H1 (cell line): Measurements from ENCODE around the gene NFATC1. TPM values are rescaled to one million over a fixed set of nuclear protein-coding genes. Genes with fewer than 3 reads are reported as not detected.

Experiments used
- CTCF ChIA-PET: fragments of 300-600 bp; sonication (Branson Sonifier 250); formaldehyde crosslinking; loops from one replicate; lab custom pipeline; 2021; ENCODE audit not compliant: partially characterized antibody; lab: Charles Lee
- POLR2A ChIA-PET: fragments of 300-600 bp; sonication (Branson Sonifier 250); formaldehyde crosslinking; loops from one replicate; lab custom pipeline; 2021; ENCODE audit warnings: inconsistent platforms; ENCODE audit not compliant: partially characterized antibody; lab: Charles Lee
- DNase-seq, 2 experiments: peaks; one replicate each; pipeline versions ENCODE4 v3.0.0 to v3.0.0-alpha.2; 2010 to 2022; ENCODE audit warnings: low spot score in 2 of 2, low read depth in 1 of 2, mixed read lengths in 1 of 2
- FAIRE-seq: peaks from 2 replicates; lab custom pipeline; 2011; peaks lifted over from hg19 to GRCh38; lab: Jason Lieb, UNC
- H2AFZ ChIP-seq: 2 replicates; pipeline ENCODE4 v1.8.1; 2012; ENCODE audit warnings: low read length, inconsistent platforms
- H2AK5ac ChIP-seq: 2 replicates; pipeline ENCODE4 v1.6.1; 2013; ENCODE audit warnings: low read depth, low read length
- H2BK120ac ChIP-seq: replicated peaks from 2 replicates; pipeline ENCODE3; 2013; ENCODE audit warnings: low read depth, low read length, inconsistent platforms
- H2BK12ac ChIP-seq: 2 replicates; pipeline ENCODE4 v1.6.1; 2013; ENCODE audit warnings: low read depth, low read length
- H2BK15ac ChIP-seq: 2 replicates; pipeline ENCODE4 v1.6.1; 2013; ENCODE audit warnings: low read length
- H2BK20ac ChIP-seq: 2 replicates; pipeline ENCODE4 v1.6.1; 2013; ENCODE audit warnings: low read length
- H2BK5ac ChIP-seq: 2 replicates; pipeline ENCODE4 v1.6.1; 2013; ENCODE audit warnings: low read depth, low read length
- H3K14ac ChIP-seq: 2 replicates; pipeline ENCODE4 v1.6.1; 2013; ENCODE audit warnings: inconsistent platforms; ENCODE audit not compliant: insufficient read length
- H3K18ac ChIP-seq: 2 replicates; pipeline ENCODE4 v1.6.1; 2013; ENCODE audit warnings: low read length; ENCODE audit errors: extremely low read depth
- H3K23ac ChIP-seq: 2 replicates; pipeline ENCODE4 v1.6.1; 2013; ENCODE audit warnings: inconsistent platforms; ENCODE audit not compliant: insufficient read length
- H3K23me2 ChIP-seq: 2 replicates; pipeline ENCODE4 v1.6.1; 2013; ENCODE audit warnings: low read depth, low read length
- H3K27ac ChIP-seq: 2 replicates; pipeline ENCODE4 v1.6.1; 2011; ENCODE audit warnings: low read depth, low read length, inconsistent platforms
- H3K27me3 ChIP-seq, 4 experiments: replicated peaks in 1 of 4; 1 replicate in 1 of 4; 2 replicates in 3 of 4; pipeline versions ENCODE4 v1.6.1 to v1.8.1; 2011 to 2013; ENCODE audit warnings: low read length in 3 of 4, mild to moderate bottlenecking in 3 of 4, inconsistent platforms in 2 of 4, mixed read lengths in 2 of 4, moderate library complexity in 1 of 4; ENCODE audit not compliant: control insufficient read depth in 3 of 4, insufficient read depth in 3 of 4; ENCODE audit errors: extremely low read depth in 1 of 4
- H3K36me3 ChIP-seq, 4 experiments: 2 replicates each; pipeline versions ENCODE4 v1.6.1 to v1.8.1; 2011 to 2013; ENCODE audit warnings: mild to moderate bottlenecking in 4 of 4, low read length in 3 of 4, moderate library complexity in 2 of 4, control low read depth in 1 of 4, inconsistent platforms in 1 of 4; ENCODE audit not compliant: insufficient read depth in 4 of 4, control insufficient read depth in 2 of 4
- H3K4ac ChIP-seq: replicated peaks from 2 replicates; pipeline ENCODE3; 2013; ENCODE audit warnings: low read length, low read depth, mixed read lengths, inconsistent platforms; ENCODE audit not compliant: insufficient read length
- H3K4me1 ChIP-seq, 4 experiments: replicated peaks in 1 of 4; 1 replicate in 1 of 4; 2 replicates in 3 of 4; pipeline versions ENCODE4 v1.6.1 to v1.8.1; 2011 to 2013; ENCODE audit warnings: low read length in 3 of 4, inconsistent platforms in 2 of 4, mixed read lengths in 1 of 4; ENCODE audit not compliant: insufficient read depth in 4 of 4, control insufficient read depth in 3 of 4
- H3K4me2 ChIP-seq, 2 experiments: 2 replicates each; pipeline versions ENCODE4 v1.6.1 to v1.8.1; 2011 to 2013; ENCODE audit warnings: low read depth in 2 of 2, low read length in 2 of 2, control low read depth in 1 of 2, inconsistent platforms in 1 of 2, mild to moderate bottlenecking in 1 of 2; ENCODE audit not compliant: insufficient read depth in 1 of 2
- H3K4me3 ChIP-seq, 4 experiments: fragments of 200-600, 300-600 bp in 1 of 4; sonication (generic), shearing (Covaris generic), sonication (Bioruptor Twin) in 1 of 4; 2 replicates each; pipeline versions ENCODE4 v1.5.1 to v1.8.1; 2011 to 2016; ENCODE audit warnings: low read length in 4 of 4, low read depth in 3 of 4, control low read depth in 2 of 4, inconsistent platforms in 2 of 4, mild to moderate bottlenecking in 2 of 4, mixed read lengths in 1 of 4, moderate library complexity in 1 of 4; ENCODE audit not compliant: insufficient read depth in 2 of 4; ENCODE audit errors: extremely low read depth in 1 of 4
- H3K56ac ChIP-seq: replicated peaks from 2 replicates; pipeline ENCODE3; 2013; ENCODE audit warnings: low read depth, mild to moderate bottlenecking, mixed read lengths, low read length, inconsistent platforms; ENCODE audit not compliant: insufficient read length
- H3K79me1 ChIP-seq: 2 replicates; pipeline ENCODE4 v1.6.1; 2013; ENCODE audit warnings: low read depth, low read length, control low read depth
- H3K79me2 ChIP-seq, 2 experiments: 2 replicates each; pipeline versions ENCODE4 v1.6.1 to v1.8.1; 2012 to 2013; ENCODE audit warnings: low read length in 2 of 2, mild to moderate bottlenecking in 2 of 2, inconsistent platforms in 1 of 2; ENCODE audit not compliant: insufficient read depth in 2 of 2, control insufficient read depth in 1 of 2
- H3K9ac ChIP-seq, 4 experiments: replicated peaks in 1 of 4; 1 replicate in 1 of 4; 2 replicates in 3 of 4; pipeline versions ENCODE4 v1.6.1 to v1.8.1; 2011 to 2013; ENCODE audit warnings: low read depth in 3 of 4, low read length in 3 of 4, control low read depth in 2 of 4, mild to moderate bottlenecking in 2 of 4, moderate library complexity in 2 of 4, inconsistent platforms in 1 of 4; ENCODE audit errors: extremely low read depth in 1 of 4
- H3K9me3 ChIP-seq, 2 experiments: 2 replicates each; pipeline versions ENCODE4 v1.6.1 to v1.8.1; 2012 to 2013; ENCODE audit warnings: mild to moderate bottlenecking in 2 of 2, moderate library complexity in 2 of 2, control low read depth in 1 of 2, inconsistent platforms in 1 of 2, low read depth in 1 of 2, low read length in 1 of 2, mixed read lengths in 1 of 2; ENCODE audit not compliant: insufficient read depth in 2 of 2
- H4K20me1 ChIP-seq, 2 experiments: replicated peaks in 1 of 2; 2 replicates each; pipeline versions ENCODE3 to v1.8.1; 2011 to 2013; ENCODE audit warnings: inconsistent platforms in 2 of 2, low read length in 2 of 2, mild to moderate bottlenecking in 1 of 2; ENCODE audit not compliant: insufficient read depth in 2 of 2, control insufficient read depth in 1 of 2
- H4K5ac ChIP-seq: 2 replicates; pipeline ENCODE4 v1.6.1; 2013; ENCODE audit warnings: low read length, low read depth, mixed read lengths, inconsistent platforms; ENCODE audit not compliant: insufficient read length
- H4K8ac ChIP-seq: 2 replicates; pipeline ENCODE4 v1.8.0; 2013; ENCODE audit warnings: mild to moderate bottlenecking, moderate library complexity, low read length, inconsistent platforms; ENCODE audit not compliant: insufficient read depth; ENCODE audit errors: extremely low read depth
- H4K91ac ChIP-seq: replicated peaks from 2 replicates; pipeline ENCODE3; 2013; ENCODE audit warnings: low read length, mixed read lengths, inconsistent platforms; ENCODE audit not compliant: insufficient read length
- CBX8 ChIP-seq: fragments of 300-800, 300-1000 bp; sonication (generic); IDR thresholded peaks from 2 replicates; pipeline ENCODE4 v1.7.1; 2016; ENCODE audit warnings: low read depth, low read length, borderline replicate concordance
- CHD2 ChIP-seq: IDR thresholded peaks from 2 replicates; pipeline ENCODE4 v1.6.1; 2012; ENCODE audit warnings: low read length, improper control_type of control experiment
- NRF1 ChIP-seq: IDR thresholded peaks from 2 replicates; pipeline ENCODE4 v1.6.1; 2011; ENCODE audit warnings: mild to moderate bottlenecking, low read depth, low read length, improper control_type of control experiment
- POU5F1 ChIP-seq: IDR thresholded peaks from 2 replicates; pipeline ENCODE4 v1.6.1; 2011; ENCODE audit warnings: low read depth, mild to moderate bottlenecking, low read length, moderate library complexity
- RBBP5 ChIP-seq: IDR thresholded peaks from 2 replicates; pipeline ENCODE4 v1.7.1; 2012; ENCODE audit warnings: low read depth, mild to moderate bottlenecking, inconsistent platforms, low read length, moderate library complexity, borderline replicate concordance
- SIN3A ChIP-seq, 2 experiments: IDR thresholded peaks in 1 of 2; conservative IDR thresholded peaks in 1 of 2; 2 replicates each; pipeline ENCODE4 v1.6.1; 2011 to 2012; ENCODE audit warnings: low read length in 2 of 2, improper control_type of control experiment in 1 of 2, low read depth in 1 of 2, mild to moderate bottlenecking in 1 of 2
- SP4 ChIP-seq: IDR thresholded peaks from 2 replicates; pipeline ENCODE4 v1.6.1; 2012; ENCODE audit warnings: low read length, inconsistent platforms
- WGBS, 2 experiments: shearing (Covaris generic) in 1 of 2; methylation state at CpG; one replicate each; pipeline versions ENCODE4 v1.1.6 to v1.1.7; 2013 to 2015; ENCODE audit warnings: low lambda C conversion rate in 2 of 2, mixed read lengths in 2 of 2, inconsistent platforms in 1 of 2, low coverage in 1 of 2, missing lambda C conversion rate in 1 of 2; ENCODE audit not compliant: insufficient replicate concordance in 2 of 2, insufficient coverage in 1 of 2, insufficient read length in 1 of 2; ENCODE audit errors: extremely low coverage in 1 of 2, missing lambda C conversion rate in 1 of 2; 5-methylcytosine and 5-hydroxymethylcytosine counted together
- polyA plus RNA-seq, 7 experiments: library from polyadenylated mRNA; depleted of rRNA in 3 of 7; stranded (reverse) in 5 of 7; unstranded in 2 of 7; fragments of >200 nt in 5 of 7; fragments of 200-250 nt in 2 of 7; gene quantifications; 1 replicate in 5 of 7; 2 replicates in 1 of 7; 4 replicates in 1 of 7; pipeline versions ENCODE4 v1.2.1 to v1.2.3, GENCODE V29; 2011 to 2013; ENCODE audit warnings: missing spikeins in 2 of 7, mixed read lengths in 2 of 7
- total RNA-seq: library from RNA; stranded (reverse); fragmentation: NEBNext Ultra II Directional; extraction: Animal tissue kit (Norgen Biotek cat#: 25700); gene quantifications from 2 replicates; pipeline ENCODE4 v1.2.1, GENCODE V29; 2021

The NFATC1 gene
- total and polyA plus RNA-seq, 2 of the 8 experiments (the other 6 are each of a cell fraction or from before 2014, with no cell fraction given): 2.0 to 6.6 TPM

DNA sequence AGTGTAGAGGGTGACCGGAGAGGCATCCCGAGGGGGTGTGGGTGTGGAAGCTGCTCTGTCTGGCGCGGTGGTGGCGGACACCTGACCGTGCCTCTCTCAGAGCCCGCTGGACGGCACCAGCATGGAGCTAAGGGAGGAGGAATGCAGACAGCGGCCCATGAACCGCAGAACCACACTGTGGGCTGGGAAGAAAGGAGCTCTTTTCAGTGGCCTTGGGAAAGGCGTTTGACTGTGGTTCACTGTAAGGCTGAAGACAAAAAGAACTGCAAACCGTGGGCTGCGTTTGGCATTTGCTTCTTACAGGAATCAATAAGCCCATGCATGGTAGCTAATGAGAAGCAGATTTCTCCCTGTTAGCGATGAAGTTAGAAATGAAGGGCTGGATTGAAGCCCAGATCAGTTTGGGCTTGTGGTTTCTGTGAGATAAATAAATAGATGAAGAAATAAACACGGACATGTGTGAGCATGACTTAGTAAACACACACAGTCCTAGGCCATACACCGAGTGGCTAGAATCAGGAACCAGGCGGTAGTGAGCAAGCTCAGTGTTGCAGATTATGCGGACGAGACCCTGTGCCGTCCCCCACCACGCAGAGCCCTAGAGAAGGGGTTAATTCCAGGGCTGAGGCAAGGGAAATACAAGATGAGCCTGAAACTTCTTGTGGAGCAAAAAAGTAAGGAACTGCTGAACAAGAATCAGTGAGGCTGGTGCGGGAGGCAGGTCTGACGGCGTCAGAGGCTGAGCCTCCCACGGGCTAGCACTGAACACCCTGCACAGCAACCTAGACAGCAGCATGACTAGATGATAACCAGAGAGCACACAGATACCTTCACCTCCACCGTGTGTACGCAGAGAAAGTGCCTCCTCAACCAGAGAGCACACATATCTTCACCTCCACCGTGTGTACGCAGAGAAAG, 29.3 kb upstream of the NFATC1 start:
- no peaks in the 10 kb centered on the region for H3K79me2 ChIP-seq
- H2AK5ac ChIP-seq: no peak overlapping the region
- no peak overlapping the region for H3K4me2 ChIP-seq
- DNase-seq: no peak
- no peak overlapping the region for H3K9ac ChIP-seq
- no peak overlapping the region for H2BK20ac ChIP-seq
- no peaks in the 10 kb centered on the region for H3K27me3 ChIP-seq
- H3K18ac ChIP-seq: no peak overlapping the region
- POLR2A ChIA-PET: no interaction called here
- H2AFZ ChIP-seq: no peak overlapping the region
- H3K23ac ChIP-seq: no peak overlapping the region
- no peak overlapping the region for H3K4me3 ChIP-seq
- no peak overlapping the region for H3K56ac ChIP-seq
- no peak overlapping the region for H3K27ac ChIP-seq
- WGBS, 2 experiments: 93% methylated on average over 29 of the region's 29 CpGs; no CpG with 5 or more reads in 1 of the 2 experiments
- H4K5ac ChIP-seq: no peak overlapping the region
- no peak overlapping the region for H4K91ac ChIP-seq
- peaks cover 0 to 6% (median 3%) of the 10 kb centered on the region in 4 experiments; a peak in 2 of 8 replicates for H3K36me3 ChIP-seq
- H2BK120ac ChIP-seq: no peak overlapping the region
- TF ChIP-seq NRF1 (no peak), RBBP5 (no peak), CBX8 (no peak), POU5F1 (no peak), SP4 (no peak), CHD2 (no peak), SIN3A (conservative IDR thresholded peaks at IDR 0.05 in 1 of 2, IDR thresholded peaks at IDR 0.05 in 1 of 2; ENCODE audit: low read depth in 1 of 2, low read length in 2 of 2) (no peak)
- no peak overlapping the region for H2BK12ac ChIP-seq
- H3K23me2 ChIP-seq: no peaks in the 10 kb centered on the region
- CTCF ChIA-PET: interaction anchor here (1.0 to 1.4 kb wide), 2 partner anchors 12 to 15 kb away, joined by 4 read pairs; no protein-coding TSS in a partner anchor
- H2BK15ac ChIP-seq: no peak overlapping the region
- no peak overlapping the region for H3K4ac ChIP-seq
- H3K14ac ChIP-seq: no peak overlapping the region
- peaks cover 0 to 1% of the 10 kb centered on the region in 2 experiments for H4K20me1 ChIP-seq
- FAIRE-seq: no peak
- H4K8ac ChIP-seq: no peak overlapping the region
- H2BK5ac ChIP-seq: no peak overlapping the region; the same call in 1 of the 2 replicates
- H3K4me1 ChIP-seq: no peaks in the 10 kb centered on the region; a peak in 1 of 7 replicates
- H3K79me1 ChIP-seq: no peaks in the 10 kb centered on the region
- peaks cover 0 to 3% of the 10 kb centered on the region in 2 experiments; a peak in 1 of 4 replicates for H3K9me3 ChIP-seq
